HG03039 (cell line): ENCODE measurements around the gene STK40.
A peak's percentile ranks its signal among the peaks of the same experiment; 100 is the strongest.

Experiments used
- ATAC-seq: cut with Tn5 transposase; IDR thresholded peaks from one replicate; pipeline ENCODE4 v1.9.1; 2021; ENCODE audit warnings: mild to moderate bottlenecking, moderate library complexity; ENCODE audit not compliant: unreplicated experiment

Gene STK40

DNA sequence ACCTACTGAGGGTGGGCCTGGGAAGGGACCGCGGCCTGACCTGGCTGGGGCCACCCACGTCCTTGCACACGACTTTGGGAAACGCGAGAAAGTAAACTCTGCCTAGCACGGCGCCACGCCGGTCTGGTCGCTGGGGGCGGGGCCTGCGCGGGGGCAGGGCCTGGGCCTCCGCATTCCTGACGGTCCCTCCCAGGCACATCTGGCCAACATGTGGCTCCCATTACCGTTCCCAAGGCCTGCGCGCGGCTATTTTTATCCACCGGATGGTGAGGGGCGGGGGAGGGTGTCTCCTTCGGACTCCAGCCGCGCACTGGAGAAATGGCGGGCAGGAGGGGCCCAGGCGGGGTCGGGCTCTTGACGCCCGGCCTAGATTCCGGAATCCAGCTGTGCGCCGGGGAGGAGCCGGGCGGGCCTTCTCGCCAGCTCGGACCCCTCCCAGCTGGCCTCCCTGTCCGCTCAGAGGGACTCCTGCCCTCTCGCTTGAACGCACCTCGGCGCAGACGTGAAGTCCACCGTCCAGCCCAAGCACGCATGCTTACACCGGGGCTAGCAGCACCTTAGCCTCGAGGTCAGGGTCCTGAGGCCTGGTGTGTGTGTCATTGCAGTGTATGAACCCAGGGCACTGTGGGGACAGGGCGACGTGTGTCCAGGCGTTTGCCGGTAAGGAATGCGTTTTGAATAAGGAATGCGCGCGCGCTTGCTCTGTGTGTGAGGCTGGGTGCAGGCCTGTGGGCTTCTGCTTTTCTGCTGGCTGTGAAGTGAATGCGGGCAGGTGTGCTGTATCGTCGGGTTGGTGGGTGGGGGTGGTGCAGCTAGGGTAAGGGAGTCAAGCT, 64.4 kb downstream of the STK40 start:
- ATAC-seq = no peak

DNA sequence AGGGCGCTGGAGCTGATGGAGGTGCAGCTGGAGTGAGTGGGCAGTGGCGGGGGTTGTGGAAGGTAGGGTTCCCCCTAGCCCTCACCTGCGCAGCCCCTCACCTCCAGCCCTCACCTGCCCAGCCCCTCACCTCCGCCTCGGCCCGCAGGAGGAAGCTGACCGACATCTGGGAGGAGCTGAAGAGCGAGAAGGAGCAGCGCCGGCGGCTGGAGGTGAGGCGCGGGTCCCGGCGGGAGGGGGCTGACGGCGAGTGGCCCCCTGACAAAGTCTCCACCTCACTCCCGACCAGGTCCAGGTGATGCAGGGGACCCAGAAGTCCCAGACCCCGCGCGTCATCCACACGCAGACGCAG, 65.0 kb downstream of the STK40 start:
- ATAC-seq = no peak

DNA sequence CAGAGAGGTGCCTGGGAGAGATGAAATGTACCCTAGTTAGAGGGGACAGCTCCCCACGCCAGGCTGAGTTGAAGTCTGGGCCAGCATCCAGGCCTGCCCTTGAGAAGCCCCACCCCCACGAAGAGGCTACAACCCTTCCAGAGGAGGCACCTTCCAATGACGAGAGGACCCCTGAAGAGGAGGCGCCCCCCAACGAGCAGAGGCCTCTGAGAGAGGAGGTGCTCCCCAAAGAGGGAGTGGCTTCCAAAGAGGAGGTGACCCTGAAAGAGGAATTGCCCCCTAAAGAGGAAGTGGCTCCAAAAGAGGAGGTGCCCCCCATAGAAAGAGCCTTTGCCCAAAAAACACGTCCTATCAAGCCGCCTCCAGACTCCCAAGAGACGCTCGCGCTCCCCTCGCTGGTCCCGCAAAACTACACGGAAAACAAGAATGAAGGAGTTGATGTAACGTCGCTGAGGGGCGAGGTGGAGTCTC, 65.4 kb downstream of the STK40 start:
- no peak for ATAC-seq

DNA sequence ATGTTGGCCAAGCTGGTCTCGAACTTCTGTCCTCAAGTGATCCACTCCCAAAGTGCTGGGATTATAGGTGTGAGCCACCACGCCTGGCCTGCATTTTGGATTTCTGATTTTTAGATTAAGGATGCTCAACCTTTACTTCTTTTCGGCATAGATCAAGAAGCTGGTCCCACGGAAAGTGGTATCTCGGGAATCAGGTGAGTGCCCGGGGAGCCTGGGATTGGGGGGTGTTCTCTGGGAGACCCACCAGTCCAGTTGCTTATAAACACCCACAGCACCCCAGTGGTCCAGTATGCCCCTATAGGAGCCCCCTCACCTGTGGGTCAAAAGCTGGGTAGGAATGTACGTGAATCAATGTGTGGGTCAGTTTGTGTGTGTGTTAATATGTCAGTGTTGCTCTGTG, 76.3 kb downstream of the STK40 start:
- no peak for ATAC-seq

DNA sequence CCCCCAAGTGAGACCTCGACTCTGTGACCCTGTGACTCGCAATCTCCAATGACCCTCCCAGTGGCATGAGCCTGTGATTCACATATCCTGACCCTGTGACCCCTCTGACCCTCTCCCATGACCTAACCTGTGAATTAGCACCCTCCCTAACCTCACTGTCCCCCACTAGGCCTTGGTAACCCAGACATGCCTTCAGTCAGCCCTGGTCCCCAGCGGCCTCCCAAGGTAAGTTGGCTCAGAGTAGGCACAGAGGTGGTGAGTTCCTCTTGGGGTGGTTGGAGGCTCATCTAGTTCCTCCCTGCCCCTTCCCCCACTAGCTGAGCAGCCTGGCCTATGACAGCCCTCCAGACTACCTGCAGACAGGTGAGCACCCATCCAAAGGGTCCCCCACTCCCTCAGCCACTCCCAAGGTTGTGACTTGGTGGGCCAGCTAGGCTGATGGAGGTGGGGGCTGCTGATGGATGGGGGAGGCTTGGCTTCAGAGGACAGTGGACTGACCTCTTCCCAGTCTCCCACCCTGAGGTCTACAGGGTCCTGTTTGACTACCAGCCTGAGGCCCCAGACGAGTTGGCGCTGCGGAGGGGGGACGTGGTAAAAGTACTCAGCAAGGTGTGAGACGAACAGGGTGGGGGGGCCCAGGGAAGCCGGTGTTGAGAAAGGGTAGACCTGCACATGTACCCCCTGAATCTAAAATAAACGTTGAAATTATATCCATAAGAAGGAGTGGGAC, 78.0 kb downstream of the STK40 start:
- no peak for ATAC-seq

DNA sequence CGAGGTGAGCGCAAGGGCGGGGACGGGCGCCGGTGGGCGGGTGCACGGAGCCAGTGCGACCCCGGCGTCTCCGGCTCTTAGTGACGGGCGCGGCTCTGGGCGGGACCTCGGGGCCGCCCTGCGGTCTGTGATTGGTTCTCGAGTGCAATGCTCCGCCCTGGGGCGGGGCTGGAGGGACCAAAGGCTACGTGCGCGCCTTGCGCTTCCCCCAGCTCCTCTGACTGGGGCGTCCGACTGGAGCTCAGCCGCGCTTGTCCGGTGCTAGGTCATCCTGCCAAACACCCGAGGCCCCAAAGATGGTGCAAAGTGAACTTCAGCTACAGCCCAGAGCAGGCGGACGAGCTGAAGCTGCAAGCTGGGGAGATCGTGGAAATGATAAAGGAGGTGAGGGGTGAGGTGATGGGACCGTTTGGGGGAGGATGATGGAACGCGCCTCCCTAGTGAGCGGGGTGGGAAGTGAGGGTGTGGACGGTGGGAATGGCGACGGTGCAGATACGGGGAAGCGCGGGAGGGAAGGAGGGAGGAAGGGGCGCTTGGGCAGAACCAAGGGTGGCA, 78.7 kb downstream of the STK40 start:
- peak; percentile 93 for ATAC-seq

DNA sequence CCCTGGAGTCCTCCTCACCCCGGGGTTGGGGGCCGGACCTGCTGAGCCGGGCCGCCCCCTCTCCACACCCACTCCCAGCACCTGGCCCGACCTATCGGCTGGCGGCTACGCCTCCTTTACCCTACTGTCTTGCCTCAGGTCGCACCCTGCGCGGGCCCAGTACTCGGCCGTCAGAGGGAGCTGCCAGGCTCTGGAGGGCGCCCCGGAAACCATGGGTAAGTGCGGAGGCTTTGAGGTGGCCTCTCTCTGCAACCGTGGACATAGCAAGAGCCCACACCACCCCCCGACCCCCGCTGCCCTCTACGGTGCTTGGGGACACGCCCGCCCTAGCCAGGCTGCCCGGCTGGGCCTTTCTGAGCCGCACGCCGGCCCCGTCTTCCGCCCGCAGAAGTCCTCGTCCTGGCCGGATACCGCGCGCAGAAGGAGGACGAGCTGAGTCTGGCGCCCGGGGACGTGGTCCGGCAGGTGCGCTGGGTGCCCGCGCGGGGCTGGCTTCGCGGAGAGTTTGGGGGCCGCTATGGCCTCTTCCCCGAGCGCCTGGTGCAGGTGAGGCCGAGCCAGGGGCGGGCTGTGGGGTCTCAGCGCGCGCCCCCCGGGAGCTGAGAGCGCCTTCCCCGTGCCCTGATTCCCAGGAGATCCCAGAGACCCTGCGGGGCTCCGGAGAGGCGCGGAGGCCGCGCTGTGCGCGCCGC, 79.4 kb downstream of the STK40 start, which contains the start of gene SH3D21:
TSS of gene SH3D21 (plus strand) at position 159 of the 692 bp plus-strand sequence. CDS start at position 212, 53 bp downstream.
- ATAC-seq = peak; percentile 12

DNA sequence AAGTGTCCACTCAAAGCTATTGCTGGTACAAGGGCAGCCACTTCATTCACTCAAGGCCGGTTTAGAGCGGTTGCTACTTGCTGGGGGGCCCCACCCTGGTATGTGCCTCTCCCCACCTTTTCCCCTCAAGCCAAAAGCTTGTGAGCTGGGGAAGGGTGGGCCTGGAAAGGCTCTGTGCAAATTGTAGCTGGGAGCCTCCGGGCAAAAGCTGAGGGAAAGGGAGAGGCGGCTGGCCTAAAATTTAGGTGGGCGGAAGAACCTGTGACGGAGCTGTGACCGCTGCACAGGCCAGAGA, 79.9 kb downstream of the STK40 start:
- ATAC-seq = no peak

DNA sequence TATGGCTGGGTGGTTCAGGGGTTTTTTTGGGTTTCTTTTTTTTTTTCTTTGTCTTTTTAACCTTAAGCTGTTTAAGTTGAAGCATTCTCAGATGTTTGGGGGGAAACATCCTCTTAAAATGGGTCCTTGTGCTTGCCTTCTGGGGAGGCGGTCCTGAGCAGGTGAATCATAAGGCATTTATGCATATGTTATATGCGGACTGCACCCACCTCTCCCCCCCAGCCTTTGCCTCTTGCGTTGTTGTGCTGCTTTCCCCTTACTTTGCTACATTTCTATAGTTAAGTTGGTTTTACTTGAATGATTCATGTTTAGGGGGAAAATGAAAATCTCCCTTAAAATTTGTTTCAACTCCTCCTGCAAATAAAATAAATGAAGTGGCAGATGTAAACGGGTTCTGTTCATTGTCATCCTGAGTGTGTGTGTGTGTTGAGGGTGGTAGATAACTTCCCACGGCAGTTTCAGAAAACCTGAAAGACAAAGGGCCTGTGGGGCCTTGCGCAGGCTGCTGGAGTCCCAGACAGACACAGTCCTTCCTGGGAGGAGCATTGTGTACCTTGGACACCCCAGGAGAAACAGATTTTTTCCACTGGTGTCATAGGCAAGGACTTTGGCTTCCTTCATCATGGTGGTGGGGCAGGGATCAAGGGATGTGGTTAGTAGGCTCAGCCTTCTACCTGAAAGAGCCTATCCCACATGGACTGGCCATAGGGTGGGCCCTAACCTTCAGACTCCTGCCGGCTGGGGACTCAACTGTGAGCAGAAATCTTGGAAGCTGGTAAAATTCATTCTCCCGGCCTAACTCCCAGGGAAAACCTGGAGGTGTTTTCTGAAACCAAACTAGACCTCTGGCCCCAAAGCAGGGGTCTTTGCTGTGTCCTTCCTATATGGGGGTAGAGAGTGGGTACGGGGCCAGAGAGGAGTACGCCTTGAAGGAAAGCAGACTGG, 80.5 kb downstream of the STK40 start:
- no peak for ATAC-seq

DNA sequence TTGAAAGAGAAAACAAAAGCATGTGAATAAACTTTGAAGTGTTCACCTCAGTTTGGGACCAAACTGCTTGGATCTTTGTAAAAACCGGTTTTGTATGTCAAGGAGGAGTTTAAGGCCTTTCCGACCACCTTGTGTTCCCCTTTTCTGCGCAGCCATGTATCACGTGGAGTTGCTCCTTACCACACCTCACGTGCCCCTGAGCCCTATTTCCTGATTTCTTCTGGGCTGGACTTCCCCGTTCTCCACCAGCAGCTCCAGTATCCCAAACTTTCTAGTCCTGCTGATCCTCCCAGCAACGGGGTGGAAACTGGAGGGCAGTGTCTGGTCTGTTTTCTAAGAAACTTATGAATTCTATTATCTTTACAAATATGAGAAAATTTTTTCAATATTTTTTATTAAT, 81.2 kb downstream of the STK40 start:
- ATAC-seq = no peak

DNA sequence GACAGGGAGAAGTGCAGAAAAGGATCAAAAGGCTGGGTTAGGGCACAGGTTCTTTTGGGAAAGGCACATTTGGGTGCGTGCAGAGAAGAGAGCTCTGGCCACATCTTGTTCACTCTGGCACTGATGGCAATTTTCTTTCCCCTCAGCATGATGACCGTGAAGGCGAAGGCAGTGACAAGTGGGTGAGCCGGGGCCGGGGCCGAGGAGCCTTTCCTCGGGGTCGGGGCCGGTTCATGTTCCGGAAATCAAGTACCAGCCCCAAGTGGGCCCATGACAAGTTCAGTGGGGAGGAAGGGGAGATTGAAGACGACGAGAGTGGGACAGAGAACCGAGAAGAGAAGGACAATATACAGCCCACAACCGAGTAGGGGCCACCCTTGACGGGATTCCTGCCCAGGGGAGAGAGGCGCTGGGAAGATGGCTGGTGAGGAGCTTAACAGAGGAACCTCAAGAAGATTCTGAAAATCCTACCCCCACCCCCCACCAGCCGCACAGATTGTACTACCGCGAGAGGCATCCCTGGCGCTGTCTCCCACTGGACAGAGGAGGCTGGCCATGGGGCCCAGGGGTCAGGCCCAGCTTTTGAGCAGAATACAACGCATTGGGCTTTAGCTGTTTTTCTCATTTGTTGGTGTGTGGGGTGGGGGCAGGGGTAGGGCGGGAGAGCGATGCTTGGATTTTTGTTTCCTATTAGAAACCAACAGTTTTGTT, 81.9 kb downstream of the STK40 start:
- ATAC-seq = no peak

DNA sequence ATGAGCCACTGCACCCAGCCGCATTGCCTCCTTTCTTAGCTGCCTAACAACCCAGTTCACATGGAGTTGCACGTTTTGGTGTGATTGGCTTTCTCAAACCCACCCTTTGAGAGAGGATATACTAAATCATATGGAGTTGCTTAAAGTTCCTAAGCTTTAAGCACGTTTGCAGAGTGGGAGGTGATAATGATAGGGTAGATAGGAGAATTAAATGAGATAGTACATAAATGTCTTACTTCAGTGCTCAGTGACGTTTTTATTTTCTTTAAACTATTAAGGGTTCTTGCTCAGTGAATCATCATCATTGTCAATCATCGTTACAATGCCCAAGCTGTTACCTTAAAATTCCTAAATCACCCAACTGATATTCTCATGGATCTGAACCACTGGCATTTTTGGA, 82.5 kb downstream of the STK40 start:
- no peak for ATAC-seq

DNA sequence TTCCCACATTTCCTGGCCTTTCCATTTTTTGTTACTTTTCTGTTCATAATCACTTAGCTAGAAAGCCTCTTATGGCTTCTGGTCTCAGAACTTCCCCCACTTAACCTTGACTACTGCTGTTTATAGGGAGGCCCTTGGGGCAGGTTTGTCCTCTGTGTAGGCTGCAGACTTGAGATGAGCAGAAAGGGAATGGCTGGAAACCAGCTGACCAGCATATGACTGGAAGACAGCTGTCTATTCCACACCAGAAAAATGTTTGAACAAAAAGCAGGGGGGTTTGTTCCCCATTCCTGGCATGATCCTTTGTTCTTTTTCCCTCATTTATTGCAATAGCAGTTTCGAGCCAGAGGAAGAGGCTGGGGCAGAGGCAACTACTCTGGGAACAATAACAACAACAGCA, 84.5 kb downstream of the STK40 start:
- no peak for ATAC-seq

DNA sequence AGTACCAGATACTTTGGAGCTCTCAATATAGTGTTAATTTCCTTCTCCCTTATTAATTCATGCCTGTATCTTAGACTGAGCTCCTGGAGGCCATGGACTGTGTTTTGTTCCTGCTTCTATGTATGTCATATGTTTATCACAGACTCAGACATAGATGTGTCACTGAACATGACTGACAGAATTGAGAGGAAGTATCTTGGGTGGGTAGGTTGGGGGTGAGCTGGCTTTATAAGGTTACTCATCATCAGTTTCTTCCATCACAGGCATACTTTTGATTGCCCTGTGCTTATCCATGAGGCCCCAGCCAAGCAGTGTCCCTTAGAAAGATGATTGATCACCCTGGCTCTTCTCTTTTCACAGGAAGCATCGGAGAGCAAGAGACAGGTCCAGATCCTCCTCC, 85.2 kb downstream of the STK40 start:
- no peak for ATAC-seq

DNA sequence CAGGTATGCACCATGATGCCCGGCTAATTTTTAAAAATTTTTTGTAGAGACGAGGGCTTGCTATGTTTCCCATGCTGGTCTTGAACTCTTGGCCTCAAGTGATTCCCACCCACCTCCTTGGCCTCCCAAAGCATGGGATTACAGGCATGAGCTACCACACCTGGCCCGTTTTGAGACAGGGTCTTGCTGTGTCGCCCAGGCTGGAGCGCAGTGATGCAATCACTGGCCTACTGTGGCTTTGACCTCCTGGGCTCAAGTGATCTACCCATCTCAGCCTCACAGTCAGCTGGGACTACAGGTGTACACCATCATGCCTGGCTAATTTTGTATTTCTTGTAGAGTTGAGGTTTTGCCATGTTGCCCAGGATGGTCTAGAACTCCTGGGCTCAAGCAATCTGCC, 87.1 kb downstream of the STK40 start:
- ATAC-seq = no peak

DNA sequence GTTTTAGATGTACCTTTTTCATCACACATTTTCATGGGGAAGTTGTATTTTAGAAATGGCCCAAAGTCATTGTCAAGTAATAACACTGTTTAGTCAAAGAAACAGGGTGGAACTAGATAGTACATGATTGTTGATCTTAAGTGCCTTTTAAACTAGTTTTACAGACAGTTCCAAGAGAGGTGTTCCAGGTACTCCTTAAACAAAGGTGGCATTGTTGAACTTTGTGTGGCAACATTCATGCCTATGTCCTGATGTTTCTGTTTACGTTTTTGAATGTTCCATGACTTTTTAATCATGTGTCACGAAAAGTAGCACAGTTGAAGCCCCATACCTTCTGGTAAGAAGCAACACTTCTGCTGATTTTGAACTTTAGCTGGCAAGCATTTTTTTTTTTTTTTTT, 88.7 kb downstream of the STK40 start:
- ATAC-seq = no peak

DNA sequence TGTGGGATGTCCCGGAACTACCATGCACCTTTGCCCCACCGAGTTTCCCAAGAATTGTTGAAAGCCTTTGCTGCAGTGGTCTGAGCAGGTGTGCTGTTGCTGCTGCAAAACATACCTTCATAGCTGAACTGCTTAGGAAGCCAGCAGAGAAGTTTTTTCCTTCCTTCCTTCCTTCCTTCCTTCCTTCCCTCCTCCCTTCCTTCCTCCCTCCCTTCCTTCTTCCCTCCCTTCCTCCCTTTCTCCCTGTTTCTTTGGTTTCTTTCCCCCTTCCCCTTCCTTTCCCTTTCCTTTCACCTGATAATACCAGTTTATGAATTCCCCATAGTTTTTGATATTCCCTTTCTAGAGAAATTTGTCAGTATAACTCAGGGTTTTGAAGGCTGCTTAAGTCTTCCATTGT, 90.3 kb downstream of the STK40 start:
- no peak for ATAC-seq
